ENCODE measurements around the gene LILRB2.

GRCh38 chr19:54273821-54274220 lies 7.1 kb downstream of the LILRB2 start:
- no peak for TF ChIP-seq CTCF (conservative IDR thresholded peaks at IDR 0.05)
- no peak for TF ChIP-seq EZH2 (IDR thresholded peaks at IDR 0.05; ENCODE audit: low read depth)
